PC-9 (cell line): ENCODE results near the gene EZR. TPM values are rescaled to one million over a fixed set of nuclear protein-coding genes. Genes with fewer than 3 reads are reported as not detected.

Experiments
- BruUV-seq: library from RNA; stranded (reverse); fragments of 400-500 nt; replicated peaks from 2 replicates; lab custom pipeline; 2021; lab: Mats Ljungman, UMichigan
- CTCF ChIA-PET: fragments of 300-600 bp; sonication (Branson Sonifier 250); formaldehyde crosslinking; loops from one replicate; lab custom pipeline; 2022; ENCODE audit warnings: antibody characterized with exemption; lab: Charles Lee
- POLR2A ChIA-PET: fragments of 300-600 bp; sonication (Branson Sonifier 250); formaldehyde crosslinking; loops from one replicate; lab custom pipeline; 2022; ENCODE audit warnings: antibody characterized with exemption; ENCODE audit not compliant: unreplicated experiment; lab: Charles Lee
- DNase-seq, 2 experiments: peaks; one replicate each; pipeline versions ENCODE4 v3.0.0 to v3.0.0-alpha.2; 2015 to 2022; ENCODE audit warnings: mixed read lengths in 1 of 2
- H2AFZ ChIP-seq: fragments of 200-600 bp; sonication (generic); 2 replicates; pipeline ENCODE4 v1.8.1; 2017; ENCODE audit warnings: antibody characterized with exemption
- H3F3A ChIP-seq: fragments of 200-600 bp; sonication (generic); 2 replicates; pipeline ENCODE4 v1.8.1; 2017; ENCODE audit warnings: antibody characterized with exemption, mild to moderate bottlenecking, low read depth; ENCODE audit not compliant: insufficient read depth
- H3K27ac ChIP-seq: fragments of 200-600 bp; sonication (generic); 2 replicates; pipeline ENCODE4 v1.6.1; 2016; ENCODE audit warnings: mixed run types
- H3K27me3 ChIP-seq: fragments of 200-600 bp; sonication (generic); 2 replicates; pipeline ENCODE4 v1.6.1; 2016; ENCODE audit warnings: low read depth, mixed run types; ENCODE audit not compliant: insufficient read depth
- H3K36me3 ChIP-seq: fragments of 200-600 bp; sonication (generic); 2 replicates; pipeline ENCODE4 v1.6.1; 2016; ENCODE audit warnings: low read depth, mixed run types
- H3K4me1 ChIP-seq: fragments of 200-600 bp; sonication (generic); replicated peaks from 2 replicates; pipeline ENCODE4 v1.6.1; 2016; ENCODE audit warnings: mixed run types; ENCODE audit not compliant: insufficient read depth
- H3K4me2 ChIP-seq: fragments of 200-600 bp; sonication (generic); 2 replicates; pipeline ENCODE4 v1.6.1; 2017; ENCODE audit warnings: mixed run types
- H3K4me3 ChIP-seq: fragments of 200-600 bp; sonication (generic); 2 replicates; pipeline ENCODE4 v1.6.1; 2016; ENCODE audit warnings: mixed run types
- H3K79me2 ChIP-seq: fragments of 200-600 bp; sonication (generic); 2 replicates; pipeline ENCODE4 v1.6.1; 2017; ENCODE audit warnings: low read depth, mixed run types
- H3K9me2 ChIP-seq: fragments of 200-600 bp; sonication (generic); 2 replicates; pipeline ENCODE4 v1.8.1; 2017; ENCODE audit warnings: mild to moderate bottlenecking; ENCODE audit not compliant: insufficient read depth
- H3K9me3 ChIP-seq: fragments of 200-600 bp; sonication (generic); 2 replicates; pipeline ENCODE4 v1.8.1; 2016; ENCODE audit warnings: low read depth; ENCODE audit not compliant: insufficient read depth
- H4K20me1 ChIP-seq: fragments of 200-600 bp; sonication (generic); 2 replicates; pipeline ENCODE4 v1.8.1; 2017; ENCODE audit not compliant: insufficient read depth
- CTCF ChIP-seq: fragments of 200-600 bp; sonication (generic); conservative IDR thresholded peaks from 2 replicates; pipeline ENCODE4 v1.6.1; 2017; ENCODE audit warnings: mixed run types, antibody characterized with exemption, mild to moderate bottlenecking, moderate library complexity
- EZH2 ChIP-seq: fragments of 200-600 bp; sonication (generic); IDR thresholded peaks from 2 replicates; pipeline ENCODE4 v1.8.0; 2017; ENCODE audit warnings: antibody characterized with exemption, low read depth
- intact Hi-C: fragments of 100-400 bp; cut with micrococcal nuclease; formaldehyde crosslinking; loops from one replicate; pipeline ENCODE4 v1.10.0; 2022; ENCODE audit not compliant: unreplicated experiment
- total RNA-seq: library from RNA; stranded (reverse); gene quantifications from 2 replicates; pipeline ENCODE4 v1.2.3, GENCODE V29; 2021

EZR gene
- total RNA-seq, 1 experiment from 2014 or later, result 240 TPM

DNA sequence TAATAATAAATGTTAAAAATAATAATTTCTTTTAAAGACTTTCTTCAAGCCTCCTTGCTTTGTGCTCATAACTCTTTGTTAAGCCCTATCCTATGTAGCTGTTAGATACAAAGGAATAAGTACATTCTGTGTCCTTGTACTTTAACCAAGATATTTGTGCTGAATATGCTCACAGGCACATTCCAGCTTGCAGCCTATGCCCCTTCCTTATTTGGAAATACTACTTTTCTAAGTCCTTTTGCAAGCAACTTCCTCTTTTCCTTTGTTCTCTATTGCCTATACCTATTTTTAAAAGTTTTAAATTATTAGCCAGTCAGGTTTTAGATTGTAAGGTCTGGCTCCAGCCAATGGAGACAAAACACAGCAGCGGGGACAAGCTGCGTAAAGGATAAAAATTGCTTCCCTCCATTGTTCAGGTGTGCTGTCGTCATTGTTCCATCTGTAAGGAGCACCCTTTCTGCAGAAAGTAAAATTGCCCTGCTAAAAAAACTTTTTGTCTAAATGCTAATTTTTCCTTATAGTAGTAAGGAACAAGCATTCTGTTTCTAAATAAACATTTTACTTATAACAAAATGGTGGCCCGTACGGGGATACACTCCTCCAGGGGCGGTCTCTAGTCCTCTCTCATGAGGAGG, 89.1 kb downstream of the EZR start:
- ChIA-PET POLR2A (no interaction called here), CTCF (no interaction called here)
- H3K4me1 ChIP-seq, result peaks cover 22% of the 10 kb centered on the region
- H2AFZ ChIP-seq, result no peak overlapping the region
- no peaks in the 10 kb centered on the region for H3K9me2 ChIP-seq
- H3K4me3 ChIP-seq, result peak overlapping the region; percentile 31
- H4K20me1 ChIP-seq, result no peaks in the 10 kb centered on the region
- peaks cover 22% of the 10 kb centered on the region for H3K79me2 ChIP-seq
- intact Hi-C loops, result loop anchor here (2.0 kb wide), 1 partner anchor 23 kb away; no protein-coding TSS in a partner anchor
- H3K9me3 ChIP-seq, result peaks cover 30% of the 10 kb centered on the region
- H3F3A ChIP-seq, result peaks cover 43% of the 10 kb centered on the region
- peak overlapping the region; percentile 100 for H3K27ac ChIP-seq
- H3K27me3 ChIP-seq, result no peaks in the 10 kb centered on the region
- TF ChIP-seq EZH2 (no peak), CTCF (no peak)
- BruUV-seq, result TSS peak; percentile 80
- peaks cover 56% of the 10 kb centered on the region for H3K36me3 ChIP-seq
- DNase-seq, result no peak
- H3K4me2 ChIP-seq, result peak overlapping the region; percentile 58

- Histone ChIP-seq H3K4me3 (no peak overlapping the region), H3K4me2 (no peak overlapping the region), H3K4me1 (peaks cover 47% of the 10 kb centered on the region), H3K9me3 (no peaks in the 10 kb centered on the region), H2AFZ (no peak overlapping the region), H4K20me1 (no peaks in the 10 kb centered on the region), H3K9me2 (no peaks in the 10 kb centered on the region), H3K36me3 (peaks cover 27% of the 10 kb centered on the region), H3F3A (peaks cover 39% of the 10 kb centered on the region), H3K27ac (peak overlapping the region; percentile 32; the same call in 1 of the 2 replicates), H3K79me2 (peaks cover 27% of the 10 kb centered on the region), H3K27me3 (no peaks in the 10 kb centered on the region)
- no peak for DNase-seq
- POLR2A ChIA-PET, result no interaction called here
- TF ChIP-seq EZH2 (no peak), CTCF (no peak)
- CTCF ChIA-PET, result no interaction called here
- intact Hi-C loops, result no loop called here
- no TSS peak for BruUV-seq
These were observed 93.5 kb downstream of the EZR start for GRCh38 chr6:158725704-158726103.

DNA sequence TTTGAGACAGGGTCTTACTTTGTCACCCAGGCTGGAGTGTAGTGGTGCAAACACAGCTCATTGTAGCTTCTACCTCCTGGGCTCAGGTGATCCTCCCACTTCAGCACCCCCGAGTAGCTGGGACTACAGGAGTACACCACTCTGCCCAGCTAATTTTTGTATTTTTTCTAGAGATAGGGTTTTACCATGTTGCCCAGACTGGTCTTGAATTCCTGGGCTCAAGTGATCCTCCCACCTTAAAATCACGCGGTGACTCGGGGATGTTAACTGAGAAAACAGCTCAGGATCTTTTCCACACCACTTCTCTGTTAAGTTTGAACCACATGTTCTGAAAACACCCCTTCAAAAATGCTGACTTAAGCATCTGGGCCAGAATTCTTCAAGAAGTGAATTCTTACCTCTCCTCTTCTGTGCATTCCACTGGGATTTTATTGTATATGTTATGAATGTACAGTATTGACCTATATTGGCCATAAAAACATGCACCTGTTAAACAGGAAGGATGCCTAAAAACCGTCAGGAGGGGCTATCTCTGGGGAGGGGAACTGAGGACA, 96.9 kb downstream of the EZR start:
- Histone ChIP-seq H3K79me2 (peaks cover 21% of the 10 kb centered on the region), H3K4me2 (peak overlapping the region; percentile 72), H3F3A (peaks cover 47% of the 10 kb centered on the region), H4K20me1 (no peaks in the 10 kb centered on the region), H3K9me2 (no peaks in the 10 kb centered on the region), H3K27me3 (no peaks in the 10 kb centered on the region), H3K36me3 (peaks cover 14% of the 10 kb centered on the region), H3K27ac (peak overlapping the region; percentile 95), H3K4me1 (peaks cover 62% of the 10 kb centered on the region), H3K4me3 (no peak overlapping the region), H3K9me3 (no peaks in the 10 kb centered on the region), H2AFZ (no peak overlapping the region)
- no peak for DNase-seq
- intact Hi-C loops, result no loop called here
- TF ChIP-seq CTCF, result no peak
- TF ChIP-seq EZH2, result no peak
- CTCF ChIA-PET, result no interaction called here
- BruUV-seq, result no TSS peak
- POLR2A ChIA-PET, result no interaction called here
